ENCODE data around the gene SPACA7. TPM values are rescaled to one million over a fixed set of nuclear protein-coding genes. Genes with fewer than 3 reads are reported as not detected.

The SPACA7 gene
- polyA plus RNA-seq, 3 donors, result not detected

- Mint-ChIP-seq H3K9me3 (peaks cover 6 to 20% (median 10%) of the 10 kb centered on the region in 7 donors), H3K36me3 (no peaks in the 10 kb centered on the region), H3K27me3 (ENCODE audit: low read depth in 3 of 3) (peaks cover 37 to 44% (median 38%) of the 10 kb centered on the region in 3 donors), H3K27ac (no peak overlapping the region), H3K4me3 (peak overlapping the region in 1 of 2 donors; percentile 80), H3K4me1 (no peaks in the 10 kb centered on the region)
- no peaks in the 10 kb centered on the region for H4K20me1 ChIP-seq (ENCODE audit: insufficient read depth, low read length)
- WGBS (ENCODE audit: insufficient coverage), result 22% methylated on average over 18 of the region's 20 CpGs
- no peak overlapping the region for H3K27ac ChIP-seq (ENCODE audit: low read depth in 1 of 2, low read length in 2 of 2)
- H3K9me3 ChIP-seq (replicated peaks in 1 of 2; ENCODE audit: control insufficient read depth in 1 of 2, insufficient read depth in 1 of 2, low read length in 2 of 2), result peaks cover 0 to 8% of the 10 kb centered on the region in 2 donors
- no peak overlapping the region for H3K9ac ChIP-seq (ENCODE audit: insufficient read depth, low read length, poor library complexity, severe bottlenecking)
- no peak overlapping the region for H3K4me2 ChIP-seq (replicated peaks; ENCODE audit: extremely low read depth, low read length, poor library complexity, severe bottlenecking)
- intact Hi-C loops (cut with micrococcal nuclease), result no loop called here
- no peak overlapping the region for H3K4me3 ChIP-seq (replicated peaks in 1 of 3; ENCODE audit: low read depth in 2 of 3, low read length in 3 of 3)
- no peak for DNase-seq
- TF ChIP-seq CTCF (IDR thresholded peaks at IDR 0.05), result no peak
- H3K79me2 ChIP-seq (ENCODE audit: insufficient read depth, low read length), result no peaks in the 10 kb centered on the region
- peaks cover 11 to 28% of the 10 kb centered on the region in 2 donors for H3K27me3 ChIP-seq (ENCODE audit: control insufficient read depth in 2 of 2, insufficient read depth in 2 of 2, low read length in 2 of 2)
- H3K4me1 ChIP-seq (ENCODE audit: control insufficient read depth in 1 of 2, insufficient read depth in 2 of 2, low read length in 2 of 2), result no peaks in the 10 kb centered on the region
- H3K36me3 ChIP-seq (replicated peaks in 1 of 2; ENCODE audit: control insufficient read depth in 1 of 2, insufficient read depth in 2 of 2, low read length in 2 of 2), result no peaks in the 10 kb centered on the region
- H2AFZ ChIP-seq (ENCODE audit: insufficient read depth, low read depth, low read length, poor library complexity, severe bottlenecking), result no peak overlapping the region
These were observed 44.5 kb upstream of the SPACA7 start for GRCh38 chr13:112331675-112332074.

GRCh38 chr13:112332727-112333126, 43.4 kb upstream of the SPACA7 start:
- WGBS (ENCODE audit: insufficient coverage), result 67% methylated on average over 6 of the region's 10 CpGs
- Histone ChIP-seq H3K4me3 (replicated peaks in 1 of 3; ENCODE audit: low read depth in 2 of 3, low read length in 3 of 3) (no peak overlapping the region), H4K20me1 (ENCODE audit: insufficient read depth, low read length) (no peaks in the 10 kb centered on the region), H2AFZ (ENCODE audit: insufficient read depth, low read depth, low read length, poor library complexity, severe bottlenecking) (no peak overlapping the region), H3K4me2 (replicated peaks; ENCODE audit: extremely low read depth, low read length, poor library complexity, severe bottlenecking) (no peak overlapping the region), H3K36me3 (replicated peaks in 1 of 2; ENCODE audit: control insufficient read depth in 1 of 2, insufficient read depth in 2 of 2, low read length in 2 of 2) (no peaks in the 10 kb centered on the region), H3K27ac (ENCODE audit: low read depth in 1 of 2, low read length in 2 of 2) (no peak overlapping the region), H3K79me2 (ENCODE audit: insufficient read depth, low read length) (no peaks in the 10 kb centered on the region), H3K9ac (ENCODE audit: insufficient read depth, low read length, poor library complexity, severe bottlenecking) (no peak overlapping the region), H3K4me1 (ENCODE audit: control insufficient read depth in 1 of 2, insufficient read depth in 2 of 2, low read length in 2 of 2) (no peaks in the 10 kb centered on the region), H3K9me3 (replicated peaks in 1 of 2; ENCODE audit: control insufficient read depth in 1 of 2, insufficient read depth in 1 of 2, low read length in 2 of 2) (peaks cover 0 to 14% of the 10 kb centered on the region in 2 donors), H3K27me3 (ENCODE audit: control insufficient read depth in 2 of 2, insufficient read depth in 2 of 2, low read length in 2 of 2) (peaks cover 11 to 28% of the 10 kb centered on the region in 2 donors)
- Mint-ChIP-seq H3K36me3 (no peaks in the 10 kb centered on the region), H3K9me3 (peaks cover 6 to 29% (median 19%) of the 10 kb centered on the region in 7 donors), H3K4me1 (no peaks in the 10 kb centered on the region), H3K4me3 (peak overlapping the region in 1 of 2 donors; percentile 42), H3K27me3 (ENCODE audit: low read depth in 3 of 3) (peaks cover 38 to 42% (median 39%) of the 10 kb centered on the region in 3 donors), H3K27ac (no peak overlapping the region)
- TF ChIP-seq CTCF (IDR thresholded peaks at IDR 0.05), result no peak
- intact Hi-C loops (cut with micrococcal nuclease), result no loop called here
- no peak for DNase-seq

All from CD14-positive monocyte (primary cell).